Suprapubic skin (tissue), 3 donors: Measurements from ENCODE around the gene LMF1.

Experiments
- CTCF ChIP-seq, 2 donors: fragments of 200-600 bp in 1 of 2; fragments of 450-650 bp in 1 of 2; sonication (generic) in 1 of 2; IDR thresholded peaks; one replicate each; pipeline ENCODE4 v1.5.1; 2016 to 2019; ENCODE audit warnings: antibody characterized with exemption in 2 of 2, mild to moderate bottlenecking in 1 of 2, moderate library complexity in 1 of 2
- EP300 ChIP-seq: sonication (generic); formaldehyde crosslinking; IDR thresholded peaks from one replicate; pipeline ENCODE4 v1.6.1; 2017; ENCODE audit warnings: antibody characterized with exemption

- TF ChIP-seq EP300 (no peak), CTCF (IDR thresholded peaks at IDR 0.05) (no peak)
These were observed 76.6 kb downstream of the LMF1 start for GRCh38 chr16:894136-894535.
